OCI-M2 (cell line): ENCODE data around the gene CFAP300.

Source experiments
- DNase-seq: peaks from one replicate; lab custom pipeline; 2025; ENCODE audit not compliant: unreplicated experiment; lab: John Stamatoyannopoulos, UW

CFAP300 gene

GRCh38 chr11:102047305-102047924, at the start of gene CFAP300:
TSS of gene CFAP300 (plus strand) at chr11:102047437. CDS start at chr11:102047471, 34 bp downstream.
- DNase-seq: no peak

DNA sequence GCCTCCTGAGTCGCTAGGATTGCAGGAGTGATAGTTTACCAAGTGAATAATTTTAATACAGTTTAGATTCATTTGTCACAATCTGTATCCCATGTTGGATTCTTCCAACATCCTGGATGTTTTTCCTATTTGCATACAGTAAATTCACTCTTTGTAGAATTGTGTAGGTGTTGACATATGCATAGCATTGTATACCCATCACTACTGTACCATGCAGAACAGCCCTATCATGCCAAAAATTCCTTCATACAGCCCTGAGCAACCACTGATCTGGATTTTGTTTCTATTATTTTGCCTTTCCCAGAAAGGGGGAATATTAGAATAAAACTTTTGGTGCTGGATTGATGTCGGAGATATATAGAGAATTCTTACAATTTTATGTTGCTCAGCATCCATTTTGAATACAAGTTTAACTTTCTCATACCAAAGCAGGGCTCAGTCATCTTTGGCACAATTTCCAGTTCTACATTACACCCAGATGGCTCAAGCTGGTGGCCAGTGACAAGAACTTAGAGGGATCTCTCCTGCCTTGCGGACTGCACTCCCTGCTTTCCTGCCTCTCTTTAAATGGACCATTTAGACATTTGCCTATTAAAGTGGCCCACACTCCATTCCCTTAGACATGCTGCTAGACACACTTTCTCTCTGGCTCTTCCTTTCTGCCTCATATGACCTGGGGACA, 45.4 kb upstream of the CFAP300 start:
- no peak for DNase-seq

- DNase-seq: no peak
These were observed 43.0 kb upstream of the CFAP300 start for GRCh38 chr11:102004220-102004619.

DNA sequence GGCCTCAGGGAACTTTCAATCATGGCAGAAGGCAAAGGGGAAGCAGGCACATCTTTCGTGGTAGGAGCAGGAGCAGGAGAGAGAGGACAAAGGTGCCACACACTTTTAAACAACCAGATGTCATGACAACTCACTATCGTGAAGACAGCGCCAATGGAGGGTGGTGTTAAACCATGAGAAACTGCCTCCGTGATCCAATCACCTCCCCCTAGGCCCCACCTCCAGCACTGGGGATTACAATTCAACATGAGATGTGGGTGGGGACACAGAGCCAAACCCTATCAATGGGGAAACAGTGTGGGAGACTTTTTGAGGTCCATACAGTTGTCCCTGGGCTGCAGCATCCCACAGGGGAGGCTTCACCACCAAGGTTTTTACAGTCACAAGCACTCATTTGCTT, 41.9 kb upstream of the CFAP300 start:
- DNase-seq: no peak

DNA sequence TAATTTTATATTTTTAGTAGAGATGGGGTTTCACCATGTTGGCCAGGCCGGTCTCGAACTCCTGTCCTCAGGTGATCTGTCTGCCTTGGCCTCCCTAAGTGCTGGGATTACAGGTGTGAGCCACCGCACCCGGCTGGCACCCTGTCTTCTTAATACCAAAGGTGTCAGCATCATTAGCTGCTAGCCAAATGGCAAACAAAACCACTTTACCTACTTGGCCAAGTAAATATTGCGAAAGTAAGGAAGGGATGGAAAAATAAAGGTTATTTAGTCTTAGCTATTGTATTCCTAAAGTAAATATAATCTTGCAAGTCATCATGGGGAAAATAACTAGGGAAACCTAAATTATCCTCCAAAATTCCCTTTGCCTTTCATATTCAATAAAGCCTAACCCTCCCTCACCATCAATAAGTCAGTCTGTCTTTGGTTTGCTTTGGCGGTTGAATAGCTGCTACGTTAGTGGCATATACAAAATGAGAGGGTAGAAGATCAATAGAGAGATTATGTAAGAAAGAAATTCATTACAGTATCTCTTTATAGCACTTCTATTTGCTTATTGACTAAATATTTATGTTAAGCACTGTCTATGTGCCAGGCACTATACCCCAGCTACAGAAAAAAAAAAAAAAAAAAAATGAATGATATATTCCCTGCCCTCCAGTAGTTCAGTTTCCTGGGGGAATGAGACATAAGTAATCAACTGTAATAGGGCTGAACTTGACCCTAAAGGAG, 40.2 kb upstream of the CFAP300 start:
- DNase-seq: no peak

DNA sequence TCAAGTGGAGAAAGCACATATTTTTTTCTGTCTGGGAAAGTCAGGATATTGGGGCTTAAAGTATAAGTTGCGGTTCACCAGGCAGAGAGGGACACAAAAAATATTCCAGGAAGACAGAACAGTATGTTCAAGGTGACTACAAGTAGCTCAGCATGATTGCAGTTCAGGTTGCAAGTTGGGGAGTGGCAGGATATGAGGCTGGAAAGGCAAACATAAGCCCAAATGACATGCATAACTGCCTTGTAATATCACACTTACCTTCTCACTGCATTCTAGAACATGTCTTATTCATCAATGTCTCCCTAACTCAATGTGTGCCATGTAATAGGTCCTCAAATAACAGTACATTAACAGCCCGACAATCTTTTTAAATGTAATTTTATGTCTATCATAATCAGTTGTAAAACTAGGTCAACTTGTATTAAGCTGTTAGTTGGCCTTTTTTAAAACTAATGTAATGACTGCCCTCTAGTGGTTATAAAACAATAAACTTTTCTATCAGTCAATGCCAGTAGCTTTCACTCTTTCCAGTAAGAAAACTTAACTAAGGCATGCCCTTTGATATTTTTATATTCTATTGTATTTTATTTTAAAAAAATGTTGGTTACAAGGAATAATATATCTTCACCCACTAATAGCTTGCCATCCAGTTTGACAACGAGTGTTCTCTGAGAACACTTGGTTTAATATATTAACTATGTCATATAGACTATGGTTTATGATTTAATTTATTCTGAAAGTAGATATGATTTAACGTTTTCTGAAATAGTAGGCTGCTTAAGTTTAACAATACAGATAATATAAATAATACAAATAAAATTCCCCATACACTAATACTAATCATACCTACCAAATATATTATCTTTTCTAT, 39.4 kb upstream of the CFAP300 start:
- peak; percentile 30 for DNase-seq

DNA sequence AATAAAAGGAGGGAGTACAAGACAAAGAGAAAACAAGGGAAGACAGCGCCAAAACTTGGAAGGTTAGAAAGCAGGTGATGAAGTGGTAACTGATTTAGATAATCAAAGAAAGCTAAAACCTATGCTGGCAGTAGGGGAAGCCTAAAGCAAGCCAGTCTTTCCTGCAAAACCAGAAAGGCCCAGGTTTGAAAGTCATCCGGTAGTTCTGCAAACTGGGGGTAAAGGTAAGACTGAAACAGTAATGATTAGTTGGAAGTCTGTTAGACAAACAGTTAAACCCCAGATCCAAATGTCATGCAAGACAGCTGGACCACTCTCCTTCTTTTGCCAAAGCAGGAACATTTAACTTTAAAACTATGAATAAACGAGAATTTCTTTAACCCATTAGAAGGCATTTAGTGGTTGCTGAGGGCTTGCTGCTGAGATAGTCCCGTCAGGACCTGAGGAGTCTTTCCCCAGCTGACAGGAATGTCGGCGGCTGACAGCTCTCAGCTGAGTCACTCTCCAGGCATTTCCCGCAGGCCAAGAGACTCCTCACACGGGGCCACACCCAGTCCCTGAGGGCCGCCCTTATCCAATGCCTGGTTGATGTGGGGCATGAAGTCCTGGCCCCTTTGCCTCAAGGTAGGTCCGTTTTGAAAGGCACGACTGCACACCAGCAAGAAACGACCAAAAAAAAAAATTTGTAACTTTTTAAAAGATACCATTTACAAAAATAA, 36.3 kb upstream of the CFAP300 start:
- DNase-seq: no peak

GRCh38 chr11:102012946-102013345, 34.3 kb upstream of the CFAP300 start:
- DNase-seq: no peak

GRCh38 chr11:102014756-102015155, 32.5 kb upstream of the CFAP300 start:
- no peak for DNase-seq

DNA sequence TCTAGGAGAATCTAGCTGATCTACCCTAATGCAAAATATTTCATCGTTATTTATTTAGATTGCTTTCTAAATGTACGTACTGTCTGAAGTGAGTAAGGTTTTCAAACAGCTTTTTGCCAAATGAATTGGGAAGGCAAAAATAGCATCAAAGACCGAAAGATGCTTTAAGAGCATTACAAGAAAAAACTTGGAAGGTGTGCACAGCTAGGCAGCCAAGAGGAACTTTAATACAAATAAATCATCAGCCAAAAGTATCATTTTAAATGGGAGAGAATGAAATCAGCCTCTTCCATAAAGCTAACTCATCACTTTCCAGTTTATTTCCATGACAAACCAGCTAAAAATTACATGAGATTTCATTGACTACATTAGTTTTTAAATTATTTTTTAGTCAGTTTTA, 30.2 kb upstream of the CFAP300 start:
- no peak for DNase-seq

DNA sequence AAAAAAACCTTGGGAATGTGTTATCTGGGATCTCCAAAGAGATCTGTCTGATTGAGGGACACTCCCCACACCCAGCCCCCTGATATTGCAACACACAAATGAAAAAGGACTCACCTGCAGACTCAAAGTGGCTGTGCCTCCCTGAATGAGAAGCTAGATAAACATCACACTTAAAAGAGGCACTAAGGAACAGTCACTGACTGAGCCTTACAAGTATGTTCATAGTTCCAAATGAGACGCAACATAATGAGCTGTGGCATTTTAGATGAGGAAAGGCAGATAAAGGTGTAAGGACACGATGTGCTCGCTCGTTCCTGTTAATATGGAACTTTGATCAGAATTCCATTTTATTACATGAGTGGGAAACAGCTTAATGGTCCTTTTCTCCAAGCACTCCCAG, 21.0 kb upstream of the CFAP300 start:
- DNase-seq: no peak

DNA sequence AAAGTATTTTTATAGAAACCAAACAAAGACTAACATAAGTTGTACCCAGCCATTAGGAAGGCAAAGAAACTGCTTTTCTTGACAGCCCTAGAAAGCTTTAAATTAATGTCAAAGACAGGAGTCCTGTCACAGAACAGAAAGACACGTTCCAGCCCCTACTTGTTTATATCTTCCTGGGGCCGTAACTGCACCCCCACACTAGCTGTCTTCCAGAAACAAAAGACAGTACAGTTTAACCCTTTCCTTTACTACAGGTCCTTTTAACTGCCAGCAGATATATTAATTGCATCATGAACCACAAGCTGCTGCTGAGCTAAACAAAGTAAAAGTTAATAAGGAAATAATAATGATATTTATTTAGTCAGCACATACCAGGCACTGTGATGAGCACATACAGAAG, 20.3 kb upstream of the CFAP300 start:
- DNase-seq: no peak

DNA sequence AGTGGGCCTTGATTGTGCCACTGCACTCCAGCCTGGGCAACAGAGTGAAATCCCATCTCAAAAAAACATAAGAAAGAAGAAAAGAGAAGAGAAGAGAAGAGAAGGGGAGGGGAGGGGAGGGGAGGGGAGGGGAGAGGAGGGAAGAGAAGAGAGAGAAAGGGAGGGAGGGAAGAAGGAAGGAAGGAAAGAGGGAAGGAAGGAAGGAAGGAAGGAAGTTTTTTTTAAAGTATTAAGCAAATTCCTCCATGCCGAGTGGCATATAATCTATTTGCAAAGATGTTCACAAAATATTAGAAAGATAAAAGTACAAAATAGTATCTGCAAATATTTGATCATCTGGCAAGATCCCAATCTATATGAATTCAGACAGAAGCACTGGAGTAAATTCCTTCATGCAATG, 10.5 kb upstream of the CFAP300 start:
- no peak for DNase-seq

- no peak for DNase-seq
These were observed 396 bp upstream of the CFAP300 start for GRCh38 chr11:102046841-102047240.

DNA sequence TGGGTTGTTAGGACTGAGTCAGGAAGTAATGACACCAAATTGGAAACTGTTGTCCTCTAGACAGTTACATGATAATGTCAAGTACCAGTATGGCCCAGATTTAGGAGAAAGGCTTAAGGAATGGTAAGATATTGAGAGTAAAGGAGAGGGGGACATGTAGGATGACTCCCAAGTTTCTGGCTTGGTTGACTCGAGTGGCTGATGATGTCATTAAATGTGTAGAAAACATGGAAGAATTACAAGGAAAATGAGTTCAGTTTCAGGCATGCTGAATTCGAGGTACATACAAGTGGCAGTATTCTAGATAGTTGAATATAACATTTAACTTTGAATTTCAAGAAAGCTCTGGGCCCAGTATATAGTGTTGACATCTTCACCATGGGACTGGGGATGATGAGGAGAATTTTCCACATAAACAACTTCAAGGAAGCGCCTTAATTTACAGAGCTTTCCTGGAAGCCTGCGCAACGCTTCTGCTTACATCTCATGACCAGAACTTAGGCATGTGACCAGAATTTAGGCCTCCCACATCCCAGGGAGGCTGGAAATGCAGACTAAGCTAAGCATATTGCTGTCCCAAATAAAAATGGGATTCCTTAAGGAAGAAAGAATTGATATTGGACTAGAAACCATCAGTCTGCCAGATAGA, 3.8 kb downstream of the CFAP300 start:
- DNase-seq: no peak

DNA sequence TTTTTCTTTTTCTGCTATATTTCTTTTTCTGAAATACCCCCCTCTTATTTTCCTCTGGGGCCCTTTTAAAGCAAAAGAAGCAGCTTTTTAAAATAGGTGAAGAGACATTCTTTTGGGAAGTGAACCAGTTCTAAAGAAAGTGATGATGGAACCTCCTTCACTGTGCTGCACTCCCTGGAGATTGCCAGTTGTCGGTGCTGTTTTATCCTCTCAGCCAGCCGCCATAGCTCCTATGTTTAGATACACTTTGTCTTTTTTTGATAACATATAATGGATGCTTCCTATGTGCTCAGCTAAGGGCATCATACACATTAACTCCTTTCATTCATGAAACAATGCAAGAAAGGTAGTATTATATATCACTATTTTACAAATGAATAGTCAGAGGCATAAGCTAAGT, 14.0 kb downstream of the CFAP300 start:
- no peak for DNase-seq

DNA sequence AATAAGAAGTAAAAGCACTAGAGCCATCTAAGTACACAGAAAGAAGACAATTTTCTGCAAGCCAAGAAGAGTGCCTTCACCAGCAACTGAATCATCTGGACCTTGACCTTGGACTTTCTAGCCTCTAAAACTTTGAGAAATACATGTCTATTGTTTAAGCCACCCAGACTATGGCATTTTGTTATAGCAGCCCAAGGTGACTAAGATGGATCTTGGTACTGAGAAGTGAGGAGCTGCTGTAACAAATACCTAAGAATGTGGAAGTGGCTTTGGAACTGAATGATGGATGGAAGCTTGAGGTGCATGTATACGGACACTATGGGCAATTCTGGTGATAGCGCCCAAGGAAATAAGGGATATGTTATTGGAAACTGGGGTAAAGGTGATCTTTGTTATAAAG, 14.9 kb downstream of the CFAP300 start:
- no peak for DNase-seq

- no peak for DNase-seq
These were observed 17.1 kb downstream of the CFAP300 start for GRCh38 chr11:102064316-102064715.

DNA sequence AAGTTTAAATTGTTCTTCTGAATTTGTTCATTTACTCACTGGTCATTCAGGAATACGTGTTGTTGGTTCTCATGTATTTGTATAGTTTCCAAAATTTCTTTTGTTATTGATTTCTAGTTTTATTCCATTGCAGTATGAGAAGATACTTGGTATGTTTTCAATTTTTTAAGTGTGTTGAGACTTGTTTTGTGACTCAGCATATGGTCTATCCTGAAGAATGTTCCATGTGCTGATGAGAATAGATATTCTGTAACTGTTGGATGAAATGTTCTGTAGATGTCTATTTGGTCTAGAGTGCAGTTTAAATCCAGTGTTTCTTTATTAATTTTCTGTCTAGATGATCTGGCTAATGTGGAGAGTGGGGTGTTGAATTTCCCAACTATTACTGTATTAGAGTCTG, 23.5 kb downstream of the CFAP300 start:
- DNase-seq: no peak
